GM18858 (cell line): Measurements from ENCODE around the gene LRP6.
"Not testable (repeated sequence)": the region's sequence is repeated elsewhere in the genome, so short reads cannot be mapped to it uniquely, and the experiment has no call there.

Source experiments
- ATAC-seq: cut with Tn5 transposase; IDR thresholded peaks from one replicate; pipeline ENCODE4 v1.9.1; 2021; ENCODE audit not compliant: unreplicated experiment

LRP6 gene

DNA sequence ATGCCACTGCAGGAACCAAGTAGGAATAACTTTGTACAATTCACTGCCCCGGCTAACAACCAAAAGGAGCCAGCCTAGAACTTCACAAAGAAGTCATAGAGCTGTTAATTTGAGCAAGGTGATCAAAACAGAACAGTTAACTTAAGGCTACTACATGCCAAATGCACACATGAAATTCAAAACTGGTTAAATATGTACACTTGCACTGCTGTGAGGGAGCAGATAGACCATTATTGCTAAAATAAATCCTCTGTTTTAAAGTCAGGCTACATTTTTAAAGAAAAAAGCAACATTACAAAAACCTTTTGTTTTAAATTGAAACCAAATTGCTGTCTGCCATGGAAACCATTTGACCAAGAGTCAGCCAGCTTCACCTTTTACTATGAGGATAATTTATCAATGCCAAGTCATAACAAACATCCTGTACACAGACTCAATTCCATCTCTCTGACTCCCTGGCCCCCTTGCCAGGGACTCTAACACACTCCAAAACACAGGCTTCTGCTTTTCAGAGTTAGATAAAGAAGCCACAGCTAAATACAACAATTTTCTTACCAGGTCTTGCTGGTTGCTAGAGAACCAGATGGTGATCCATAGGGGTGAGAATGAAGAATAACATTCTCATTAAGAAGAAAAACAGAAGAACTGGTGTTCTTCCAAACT is 84.0 kb downstream of the LRP6 start:
- no peak for ATAC-seq

DNA sequence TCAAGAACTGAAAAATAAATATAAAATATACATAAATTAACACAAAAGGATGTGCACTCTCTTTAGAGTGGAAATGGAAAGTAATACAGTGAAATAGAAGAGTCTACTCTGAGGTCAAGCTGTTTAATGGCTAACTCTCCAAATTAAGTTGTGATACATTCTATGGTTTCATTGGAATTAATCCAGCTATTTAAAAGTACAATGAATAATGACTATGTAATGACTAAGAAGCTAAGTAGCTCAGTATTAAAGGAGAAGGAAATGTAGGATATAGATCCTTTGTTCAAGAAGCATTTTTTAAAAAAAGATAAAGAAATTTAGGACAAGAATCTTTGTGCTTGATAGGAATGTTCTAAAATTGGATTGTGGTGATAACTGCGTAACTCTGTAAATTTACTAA is 85.3 kb downstream of the LRP6 start:
- ATAC-seq: no peak

DNA sequence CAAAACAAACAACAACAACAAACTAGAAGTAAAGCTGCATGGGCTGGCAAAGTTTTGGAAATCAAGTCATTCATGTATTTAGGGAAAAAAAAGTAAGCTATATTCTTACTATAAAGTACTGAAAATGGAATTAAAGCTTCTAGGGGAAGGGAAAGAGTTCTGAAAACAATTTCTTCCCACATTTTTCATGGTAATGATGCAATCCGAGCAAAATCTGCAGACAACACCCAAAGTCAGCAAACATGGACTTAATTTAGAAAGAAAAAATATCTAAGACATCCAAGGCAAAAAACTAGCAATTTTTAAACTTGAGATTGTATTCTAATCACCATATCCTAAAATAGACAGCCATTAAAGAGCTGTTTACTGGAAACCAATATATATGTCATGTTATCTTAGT is 86.3 kb downstream of the LRP6 start:
- no peak for ATAC-seq

GRCh38 chr12:12180136-12180535 is 86.7 kb downstream of the LRP6 start:
- ATAC-seq: no peak

DNA sequence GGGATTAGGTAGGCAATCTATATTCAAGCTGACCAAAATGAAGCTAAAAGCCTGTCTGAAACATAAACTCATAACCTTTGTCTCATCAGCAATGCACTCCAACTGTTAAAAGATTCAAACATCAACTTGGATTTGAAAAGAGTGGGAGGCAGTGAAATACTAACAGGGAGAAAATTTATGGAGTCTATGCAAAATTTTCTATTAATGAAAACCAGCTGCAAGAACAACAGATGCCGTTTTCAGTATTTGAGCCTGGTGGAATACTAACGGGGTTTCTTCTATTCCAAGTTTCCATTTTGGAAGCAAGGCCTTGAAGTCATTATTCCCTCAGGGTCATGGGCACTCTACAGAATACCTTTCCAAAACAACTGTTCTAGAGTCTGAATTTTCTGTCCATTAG is 88.3 kb downstream of the LRP6 start:
- no peak for ATAC-seq

DNA sequence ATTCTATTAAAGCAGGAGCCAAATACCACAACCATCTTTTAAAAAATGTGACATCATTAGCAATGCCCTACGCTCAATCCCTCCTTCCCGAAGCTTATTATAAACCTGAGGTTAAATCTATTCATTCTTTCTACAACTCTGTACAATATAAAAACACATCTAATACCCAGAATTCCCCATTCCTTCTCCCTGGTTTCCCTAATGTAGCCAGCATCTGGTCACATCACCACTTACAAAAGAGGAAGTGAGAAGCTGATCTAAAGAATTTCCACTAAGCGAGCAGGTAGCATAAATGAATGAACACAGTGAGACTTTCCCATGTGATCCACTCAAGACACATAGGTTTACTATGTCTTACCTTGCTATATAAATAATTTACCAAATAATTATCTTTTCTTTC is 90.4 kb downstream of the LRP6 start:
- ATAC-seq: no peak

DNA sequence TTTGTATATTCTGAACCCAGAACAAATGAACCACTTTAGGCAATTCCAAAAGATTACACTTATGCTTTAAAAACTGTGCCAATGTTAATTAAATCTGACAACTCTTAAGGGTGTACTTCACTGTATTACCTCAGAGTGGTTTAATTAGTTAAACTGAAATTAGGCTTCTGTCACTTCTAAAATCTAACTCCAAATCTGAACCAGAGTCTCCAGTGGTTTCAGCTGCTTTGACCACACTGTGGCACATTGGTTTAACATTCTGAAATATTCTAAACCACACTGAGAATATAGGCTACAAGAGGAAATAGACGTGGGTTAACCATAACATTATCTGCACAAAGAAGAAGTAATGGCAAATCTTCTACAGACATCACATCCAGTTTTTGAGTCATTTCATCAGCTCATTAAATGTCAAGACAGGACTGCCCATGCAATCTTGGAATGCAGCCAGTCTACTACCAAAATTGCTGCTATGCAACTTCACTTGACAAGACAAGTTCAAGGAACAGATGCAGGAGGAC is 94.8 kb downstream of the LRP6 start:
- ATAC-seq: peak; percentile 71

GRCh38 chr12:12167847-12168246 is 99.0 kb downstream of the LRP6 start:
- no peak for ATAC-seq

DNA sequence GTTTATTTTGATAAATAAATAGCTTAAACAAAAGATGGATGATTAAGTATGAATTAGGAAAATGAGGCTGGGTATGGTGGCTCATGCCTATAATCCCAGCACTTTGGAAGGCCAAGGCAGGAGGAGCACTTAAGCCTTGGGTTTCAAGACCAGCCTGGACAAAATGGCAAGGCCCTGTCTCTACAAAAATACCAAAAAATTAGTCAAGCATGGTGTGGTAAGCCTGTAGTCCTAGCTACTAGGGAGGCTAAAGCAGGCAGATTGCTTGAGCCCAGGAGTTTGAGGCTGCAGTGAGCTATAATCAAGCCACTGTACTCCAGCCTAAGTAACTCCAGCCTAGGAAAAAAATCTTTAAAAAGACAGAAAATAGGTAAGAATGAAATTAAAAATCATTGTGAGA is 100.1 kb downstream of the LRP6 start:
- ATAC-seq: no peak

DNA sequence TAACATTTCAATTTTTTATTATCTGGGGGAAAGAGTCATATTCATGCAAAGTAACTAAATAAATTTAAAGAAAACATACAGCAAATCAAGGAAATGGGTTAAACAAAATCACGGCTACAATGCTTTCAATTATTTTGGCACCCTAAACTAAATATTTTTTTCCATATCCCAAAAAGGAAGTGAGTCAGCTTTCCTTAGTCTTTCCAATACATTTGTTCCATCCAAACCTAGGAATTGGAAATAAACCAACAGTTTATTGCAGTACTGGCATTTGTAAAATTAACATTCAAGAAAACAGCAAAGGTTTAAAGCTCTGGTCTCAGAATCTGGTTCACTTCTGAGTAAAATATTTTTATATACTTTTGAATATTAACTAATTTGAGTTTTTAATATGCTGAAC is 106.9 kb downstream of the LRP6 start:
- ATAC-seq: no peak

DNA sequence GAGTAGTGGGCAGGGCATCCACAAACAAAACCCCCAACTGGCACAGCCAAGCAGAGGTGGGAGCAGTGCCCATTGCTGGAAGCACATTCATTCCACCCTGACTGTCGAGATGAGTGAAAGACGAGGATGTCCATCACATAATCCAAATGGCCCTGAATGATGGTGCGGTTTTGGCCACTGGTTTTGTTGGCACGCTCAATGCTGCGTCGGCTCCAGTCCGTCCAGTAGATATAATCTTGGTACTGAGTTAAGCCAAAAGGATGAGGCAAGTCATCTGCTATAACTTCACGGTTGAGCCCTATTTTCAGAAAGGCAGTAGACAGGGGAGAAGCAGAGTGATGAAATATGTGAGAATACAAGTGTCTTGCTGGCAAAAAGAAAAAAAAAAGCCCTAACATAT is 108.0 kb downstream of the LRP6 start:
- ATAC-seq: no peak

GRCh38 chr12:12157424-12157823 is 109.4 kb downstream of the LRP6 start:
- no peak for ATAC-seq

DNA sequence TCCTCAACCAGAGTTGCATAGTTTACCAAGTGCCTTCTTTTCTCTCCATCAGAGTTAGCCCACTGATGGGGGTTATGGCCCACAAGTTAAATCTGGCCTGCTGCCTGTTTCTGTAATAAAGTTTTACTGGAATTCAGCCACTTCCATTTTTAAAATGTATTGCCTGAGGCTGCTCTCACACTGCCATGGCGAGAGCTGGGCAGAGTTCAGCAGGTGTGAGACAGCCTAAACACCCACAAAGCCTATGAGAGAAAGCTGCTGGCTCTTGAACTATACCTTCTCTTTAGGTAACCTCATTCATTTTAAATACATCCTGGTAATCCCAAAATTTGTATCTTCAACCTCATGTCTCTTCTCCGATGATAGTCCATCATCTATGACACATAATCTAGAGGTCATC is 110.0 kb downstream of the LRP6 start:
- ATAC-seq: no peak

DNA sequence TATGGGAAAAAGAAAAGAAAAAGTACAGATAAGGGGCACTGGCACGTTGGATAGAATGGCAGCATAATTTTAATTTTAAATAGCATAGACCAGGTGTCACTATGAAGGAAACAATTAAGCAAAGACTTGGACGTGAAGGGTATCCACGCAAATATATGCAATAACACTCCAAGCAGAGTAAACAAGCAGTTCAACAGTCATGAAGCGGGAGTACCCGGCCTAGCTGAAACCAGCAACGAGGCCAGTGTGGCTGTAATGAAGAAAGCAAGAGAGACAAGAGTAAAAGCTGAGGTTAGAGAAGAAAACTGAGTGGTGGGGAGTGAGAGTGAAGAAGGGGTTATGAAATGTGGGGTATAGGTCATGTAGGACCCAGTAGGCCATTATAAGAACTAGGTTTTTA is 110.7 kb downstream of the LRP6 start:
- ATAC-seq: no peak

DNA sequence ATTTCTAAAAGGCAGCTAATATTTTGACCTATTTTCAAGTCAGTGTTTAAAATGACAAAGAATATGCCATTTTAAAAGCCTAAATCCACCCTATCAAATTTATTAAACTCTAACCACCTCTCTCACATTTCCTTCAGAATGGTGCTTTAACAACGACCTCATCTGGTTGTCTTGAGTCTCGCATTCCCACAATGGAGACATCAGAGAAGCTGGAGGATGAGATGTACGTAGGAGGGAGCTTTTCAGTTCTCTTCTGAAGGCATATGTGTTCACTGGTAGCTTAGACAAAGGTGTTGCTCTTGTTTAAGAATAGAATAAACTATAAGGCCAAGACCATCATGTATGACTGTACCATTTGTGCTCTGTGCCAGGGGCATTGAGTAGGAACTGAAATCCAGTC is 113.2 kb downstream of the LRP6 start:
- no peak for ATAC-seq

GRCh38 chr12:12147111-12147510 is 119.7 kb downstream of the LRP6 start:
- ATAC-seq: no peak

DNA sequence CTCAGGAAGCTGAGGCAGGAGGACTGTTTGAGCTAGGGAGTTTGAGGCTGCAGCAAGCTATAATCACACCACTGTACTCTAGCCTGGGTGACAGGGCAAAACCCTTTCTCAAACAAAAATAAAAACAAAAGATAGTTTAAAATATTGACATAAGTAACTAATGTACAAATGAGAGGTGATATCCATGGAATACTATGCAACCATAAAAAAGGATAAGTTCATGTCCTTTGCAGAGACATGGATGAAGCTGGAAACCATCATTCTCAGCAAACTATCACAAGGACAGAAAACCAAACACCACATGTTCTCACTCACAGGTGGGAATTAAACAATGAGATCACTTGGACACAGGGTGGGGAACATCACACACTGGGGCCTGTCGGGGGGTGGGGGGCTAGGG is 122.3 kb downstream of the LRP6 start:
- not testable (repeated sequence) for ATAC-seq

DNA sequence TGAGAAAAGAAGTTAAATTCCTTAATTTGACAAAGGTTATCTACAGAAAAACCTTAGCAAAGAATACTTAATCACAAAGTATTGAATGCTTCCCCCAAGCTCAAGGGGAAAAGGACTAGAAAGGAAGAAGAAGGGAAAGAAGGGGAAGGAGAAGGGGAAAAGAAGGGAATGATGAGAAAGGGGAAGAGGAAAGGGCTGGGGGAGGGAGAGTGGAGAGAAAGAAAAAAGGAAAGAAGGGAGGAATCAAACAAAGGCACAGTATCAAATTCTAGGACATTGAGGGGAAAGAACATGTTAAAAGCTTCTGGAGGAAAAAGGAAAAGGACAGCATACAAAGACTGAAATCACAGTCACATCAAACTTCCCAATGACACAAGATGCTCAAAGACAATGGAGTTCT is 125.8 kb downstream of the LRP6 start:
- ATAC-seq: no peak

DNA sequence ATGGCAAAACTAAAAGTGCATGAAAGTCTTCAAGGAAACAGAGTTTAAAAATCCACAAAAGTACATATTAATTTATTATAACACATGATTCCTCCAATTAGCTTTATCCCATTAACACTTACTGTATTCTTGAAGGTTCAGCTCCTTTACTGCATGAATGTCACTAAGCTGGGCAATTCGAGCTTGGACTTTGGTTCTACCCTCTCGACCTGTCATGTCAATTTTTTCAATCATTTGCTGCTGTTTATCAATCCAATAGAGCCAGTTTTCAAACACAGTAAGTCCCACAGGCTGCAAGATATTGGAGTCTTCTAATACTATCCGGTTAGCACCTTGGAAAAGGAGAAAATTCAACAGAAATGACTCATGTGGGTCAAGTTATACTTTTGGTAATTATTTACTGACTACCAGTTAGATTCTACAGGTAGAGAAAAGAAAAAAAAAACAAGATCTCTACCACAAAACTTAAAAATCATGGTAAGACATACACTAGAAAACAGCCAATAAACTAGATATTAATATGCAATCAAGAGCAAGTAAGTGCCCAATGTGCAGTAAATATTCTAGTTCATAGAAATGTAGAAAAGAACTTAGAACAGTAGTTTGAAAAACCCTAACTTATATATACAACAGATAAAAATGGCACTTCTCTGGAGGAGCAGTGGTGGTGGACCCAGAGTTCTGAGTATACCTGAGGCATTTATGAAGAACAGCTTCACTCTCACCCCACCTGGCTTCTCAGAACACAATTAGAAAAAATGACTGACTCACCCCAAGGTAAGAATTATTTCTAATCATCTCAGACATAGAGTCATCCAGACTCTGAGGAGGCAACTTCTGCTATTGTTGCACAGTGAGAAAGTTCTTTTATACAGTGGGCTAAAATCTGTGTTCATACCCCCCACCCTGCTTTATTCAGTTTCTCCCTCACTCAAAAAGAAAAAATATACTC is 128.4 kb downstream of the LRP6 start:
- no peak for ATAC-seq

GRCh38 chr12:12133785-12134184 is 133.1 kb downstream of the LRP6 start:
- no peak for ATAC-seq

- no peak for ATAC-seq
Observed at GRCh38 chr12:12133259-12133658, 133.6 kb downstream of the LRP6 start.

GRCh38 chr12:12128670-12129069 is 138.2 kb downstream of the LRP6 start:
- ATAC-seq: no peak
